ENCODE data around the gene AKR1A1.

GRCh38 chr1:45542591-45542990, 8.0 kb upstream of the AKR1A1 start:
- TF ChIP-seq CTCF (IDR thresholded peaks at IDR 0.05) (no peak), POLR2A (IDR thresholded peaks at IDR 0.05) (peak; percentile 25 to 77)
